Karpas-422 (cell line): ENCODE measurements around the gene MIPOL1. TPM values are rescaled to one million over a fixed set of nuclear protein-coding genes. Genes with fewer than 3 reads are reported as not detected.
"Not testable (repeated sequence)": the region's sequence is repeated elsewhere in the genome, so short reads cannot be mapped to it uniquely, and the experiment has no call there.

ENCODE experiments used
- DNase-seq: peaks from one replicate; pipeline ENCODE4 v3.0.0-alpha.2; 2015
- H2AFZ ChIP-seq: fragments of 200-600 bp; sonication (generic); 2 replicates; pipeline ENCODE4 v1.6.1; 2014; ENCODE audit warnings: antibody characterized with exemption, low read length, mixed read lengths
- H3K27ac ChIP-seq: fragments of 200-600 bp; sonication (generic); 2 replicates; pipeline ENCODE4 v1.5.1; 2014; ENCODE audit warnings: mild to moderate bottlenecking, low read length, moderate library complexity
- H3K27me3 ChIP-seq: fragments of 200-600 bp; sonication (generic); 2 replicates; pipeline ENCODE4 v1.6.1; 2014; ENCODE audit warnings: low read length, mixed read lengths
- H3K36me3 ChIP-seq: fragments of 200-600 bp; sonication (generic); 2 replicates; pipeline ENCODE4 v1.6.1; 2014; ENCODE audit warnings: low read length, mixed read lengths; ENCODE audit not compliant: insufficient read depth
- H3K4me1 ChIP-seq: fragments of 200-600 bp; sonication (generic); 2 replicates; pipeline ENCODE4 v1.6.1; 2014; ENCODE audit warnings: mild to moderate bottlenecking, low read length, mixed read lengths
- H3K4me2 ChIP-seq: fragments of 200-600 bp; sonication (generic); 2 replicates; pipeline ENCODE4 v1.6.1; 2014; ENCODE audit warnings: low read length, low read depth, mild to moderate bottlenecking; ENCODE audit not compliant: poor library complexity, severe bottlenecking
- H3K4me3 ChIP-seq: fragments of 200-600 bp; sonication (generic); 2 replicates; pipeline ENCODE4 v1.5.1; 2014; ENCODE audit warnings: mild to moderate bottlenecking, antibody characterized with exemption, low read length, mixed read lengths
- H3K79me2 ChIP-seq: fragments of 200-600 bp; sonication (generic); 2 replicates; pipeline ENCODE4 v1.6.1; 2014; ENCODE audit warnings: mild to moderate bottlenecking, low read length, mixed read lengths
- H3K9ac ChIP-seq: fragments of 200-600 bp; sonication (generic); 2 replicates; pipeline ENCODE4 v1.6.0; 2014; ENCODE audit warnings: low read length
- H3K9me2 ChIP-seq: fragments of 200-600 bp; sonication (generic), shearing (Covaris generic); replicated peaks from 2 replicates; pipeline ENCODE4 v1.6.0; 2014; ENCODE audit warnings: mild to moderate bottlenecking, low read length, moderate library complexity; ENCODE audit not compliant: insufficient read depth
- H3K9me3 ChIP-seq: fragments of 300-700, 200-600 bp; sonication (generic); 2 replicates; pipeline ENCODE4 v1.6.1; 2014; ENCODE audit warnings: low read length, mixed read lengths
- H4K20me1 ChIP-seq: fragments of 200-600 bp; sonication (generic); 2 replicates; pipeline ENCODE4 v1.6.1; 2014; ENCODE audit warnings: mild to moderate bottlenecking, antibody characterized with exemption, low read length, low read depth; ENCODE audit not compliant: insufficient read depth
- total RNA-seq: library from RNA; depleted of rRNA; stranded (reverse); fragments of >200 nt; shearing (Covaris generic); gene quantifications from 2 replicates; pipeline ENCODE4 v1.2.3, GENCODE V29; 2014; ENCODE audit warnings: low replicate concordance; rRNA removed

Gene MIPOL1
- total RNA-seq = not detected in 2 replicates

- Histone ChIP-seq H2AFZ (no peak within 1 kb of the TSS), H3K36me3 (no peaks in the 10 kb centered on the region), H3K27ac (no peak within 1 kb of the TSS), H3K27me3 (no peaks in the 10 kb centered on the region), H3K4me1 (no peaks in the 10 kb centered on the region), H3K79me2 (no peaks in the 10 kb centered on the region), H3K9ac (no peak within 1 kb of the TSS), H3K4me2 (no peak within 1 kb of the TSS), H3K9me2 (no peaks in the 10 kb centered on the region), H3K4me3 (no peak within 1 kb of the TSS), H4K20me1 (no peaks in the 10 kb centered on the region), H3K9me3 (no peaks in the 10 kb centered on the region)
- no peak for DNase-seq
These were observed at the start of gene MIPOL1 for GRCh38 chr14:37197421-37198272. Gene MIPOL1, plus strand, starts transcription at chr14:37197937. Its CDS starts 49,952 bp downstream, at chr14:37247889.

GRCh38 chr14:37150414-37150813 is 47.3 kb upstream of the MIPOL1 start:
- H3K27ac ChIP-seq = no peak overlapping the region
- H3K27me3 ChIP-seq = no peaks in the 10 kb centered on the region
- no peaks in the 10 kb centered on the region for H3K36me3 ChIP-seq
- no peak overlapping the region for H3K9ac ChIP-seq
- no peaks in the 10 kb centered on the region for H3K79me2 ChIP-seq
- peak overlapping the region; percentile 14 for H3K4me2 ChIP-seq
- no peaks in the 10 kb centered on the region for H4K20me1 ChIP-seq
- H3K4me1 ChIP-seq = peaks cover 9% of the 10 kb centered on the region
- peak; percentile 85 for DNase-seq
- no peaks in the 10 kb centered on the region for H3K9me2 ChIP-seq
- no peak overlapping the region for H3K4me3 ChIP-seq
- 0 out of 2 replicates have a peak, but pooled peaks cover 3% of the 10 kb centered on the region for H3K9me3 ChIP-seq
- H2AFZ ChIP-seq = no peak overlapping the region

- Histone ChIP-seq H3K27ac (no peak overlapping the region), H3K4me2 (no peak overlapping the region), H3K4me3 (no peak overlapping the region), H3K9ac (no peak overlapping the region), H3K27me3 (no peaks in the 10 kb centered on the region), H4K20me1 (no peaks in the 10 kb centered on the region), H3K79me2 (no peaks in the 10 kb centered on the region), H2AFZ (no peak overlapping the region), H3K4me1 (no peaks in the 10 kb centered on the region), H3K9me3 (0 out of 2 replicates have a peak, but pooled peaks cover 3% of the 10 kb centered on the region), H3K9me2 (no peaks in the 10 kb centered on the region), H3K36me3 (no peaks in the 10 kb centered on the region)
- no peak for DNase-seq
These were observed 44.7 kb upstream of the MIPOL1 start for GRCh38 chr14:37153005-37153404.

DNA sequence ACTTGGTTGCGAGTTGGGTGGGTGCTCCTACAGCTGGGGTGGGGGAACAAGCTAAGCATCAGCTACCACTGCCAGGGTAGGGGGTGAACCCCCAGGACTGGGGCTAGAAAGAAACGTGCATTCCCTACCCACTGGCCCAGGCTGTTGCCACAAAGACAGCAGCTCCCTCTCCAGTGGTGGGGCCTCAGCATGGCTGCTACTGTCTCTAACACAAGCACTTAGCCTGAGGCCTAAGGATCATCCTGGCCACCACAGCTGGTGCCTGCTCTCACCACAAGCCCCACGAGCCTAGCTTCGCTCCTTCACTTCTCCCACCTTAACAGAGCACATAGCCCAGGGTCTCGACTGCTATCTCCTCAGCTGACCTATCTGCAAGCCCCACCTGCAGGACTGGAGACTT is 44.3 kb upstream of the MIPOL1 start:
- no peaks in the 10 kb centered on the region for H3K4me1 ChIP-seq
- no peaks in the 10 kb centered on the region for H3K9me2 ChIP-seq
- no peaks in the 10 kb centered on the region for H3K36me3 ChIP-seq
- H3K9ac ChIP-seq = no peak overlapping the region
- H3K27me3 ChIP-seq = no peaks in the 10 kb centered on the region
- no peak overlapping the region for H3K4me2 ChIP-seq
- no peak overlapping the region for H3K27ac ChIP-seq
- H3K79me2 ChIP-seq = no peaks in the 10 kb centered on the region
- H3K9me3 ChIP-seq = 0 out of 2 replicates have a peak, but pooled peaks cover 3% of the 10 kb centered on the region
- no peak overlapping the region for H2AFZ ChIP-seq
- no peak for DNase-seq
- no peaks in the 10 kb centered on the region for H4K20me1 ChIP-seq
- H3K4me3 ChIP-seq = no peak overlapping the region

GRCh38 chr14:37157987-37158386 is 39.8 kb upstream of the MIPOL1 start:
- no peaks in the 10 kb centered on the region for H3K4me1 ChIP-seq
- H3K79me2 ChIP-seq = no peaks in the 10 kb centered on the region
- H3K27me3 ChIP-seq = no peaks in the 10 kb centered on the region

GRCh38 chr14:37162307-37162706 is 35.4 kb upstream of the MIPOL1 start:
- H3K36me3 ChIP-seq, H3K9ac ChIP-seq, H2AFZ ChIP-seq, DNase-seq, H4K20me1 ChIP-seq, H3K27me3 ChIP-seq, H3K4me3 ChIP-seq, H3K9me2 ChIP-seq, H3K79me2 ChIP-seq, H3K4me1 ChIP-seq, H3K27ac ChIP-seq, H3K9me3 ChIP-seq, H3K4me2 ChIP-seq: not testable (repeated sequence)

More at GRCh38 chr14:37157987-37158386, 39.8 kb upstream of the MIPOL1 start:
- Histone ChIP-seq H3K27ac (no peak overlapping the region), H3K9me2 (no peaks in the 10 kb centered on the region), H3K4me3 (no peak overlapping the region), H4K20me1 (no peaks in the 10 kb centered on the region), H3K9me3 (0 out of 2 replicates have a peak, but pooled peaks cover 3% of the 10 kb centered on the region), H2AFZ (no peak overlapping the region), H3K4me2 (no peak overlapping the region), H3K9ac (no peak overlapping the region), H3K36me3 (no peaks in the 10 kb centered on the region)
- no peak for DNase-seq

DNA sequence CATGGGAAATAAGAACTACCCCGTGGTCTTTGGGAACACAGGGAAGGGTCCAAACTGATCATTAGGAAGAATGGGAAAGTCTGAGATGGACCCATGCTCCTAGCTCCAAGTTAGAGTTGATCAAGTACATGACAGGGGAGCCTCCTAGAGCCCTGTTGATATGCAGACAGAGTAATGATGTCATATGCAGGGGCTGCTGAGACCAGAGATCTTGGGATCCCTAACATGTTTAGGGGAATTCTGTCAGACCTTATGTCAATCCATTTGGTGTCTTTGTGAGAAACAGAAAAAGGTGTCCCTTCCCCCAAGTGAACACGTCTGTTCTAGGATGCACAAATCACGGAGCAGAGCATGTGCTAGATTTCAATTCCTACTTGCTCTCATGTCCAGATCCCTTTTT is 31.9 kb upstream of the MIPOL1 start:
- no peaks in the 10 kb centered on the region for H3K79me2 ChIP-seq
- no peaks in the 10 kb centered on the region for H3K36me3 ChIP-seq
- H3K4me1 ChIP-seq = no peaks in the 10 kb centered on the region
- H3K9ac ChIP-seq = no peak overlapping the region
- no peak overlapping the region for H3K4me3 ChIP-seq
- no peak overlapping the region for H3K27ac ChIP-seq
- no peaks in the 10 kb centered on the region for H4K20me1 ChIP-seq
- H3K27me3 ChIP-seq = no peaks in the 10 kb centered on the region
- DNase-seq = no peak
- H2AFZ ChIP-seq = no peak overlapping the region
- H3K9me2 ChIP-seq = no peaks in the 10 kb centered on the region
- no peaks in the 10 kb centered on the region for H3K9me3 ChIP-seq
- no peak overlapping the region for H3K4me2 ChIP-seq

DNA sequence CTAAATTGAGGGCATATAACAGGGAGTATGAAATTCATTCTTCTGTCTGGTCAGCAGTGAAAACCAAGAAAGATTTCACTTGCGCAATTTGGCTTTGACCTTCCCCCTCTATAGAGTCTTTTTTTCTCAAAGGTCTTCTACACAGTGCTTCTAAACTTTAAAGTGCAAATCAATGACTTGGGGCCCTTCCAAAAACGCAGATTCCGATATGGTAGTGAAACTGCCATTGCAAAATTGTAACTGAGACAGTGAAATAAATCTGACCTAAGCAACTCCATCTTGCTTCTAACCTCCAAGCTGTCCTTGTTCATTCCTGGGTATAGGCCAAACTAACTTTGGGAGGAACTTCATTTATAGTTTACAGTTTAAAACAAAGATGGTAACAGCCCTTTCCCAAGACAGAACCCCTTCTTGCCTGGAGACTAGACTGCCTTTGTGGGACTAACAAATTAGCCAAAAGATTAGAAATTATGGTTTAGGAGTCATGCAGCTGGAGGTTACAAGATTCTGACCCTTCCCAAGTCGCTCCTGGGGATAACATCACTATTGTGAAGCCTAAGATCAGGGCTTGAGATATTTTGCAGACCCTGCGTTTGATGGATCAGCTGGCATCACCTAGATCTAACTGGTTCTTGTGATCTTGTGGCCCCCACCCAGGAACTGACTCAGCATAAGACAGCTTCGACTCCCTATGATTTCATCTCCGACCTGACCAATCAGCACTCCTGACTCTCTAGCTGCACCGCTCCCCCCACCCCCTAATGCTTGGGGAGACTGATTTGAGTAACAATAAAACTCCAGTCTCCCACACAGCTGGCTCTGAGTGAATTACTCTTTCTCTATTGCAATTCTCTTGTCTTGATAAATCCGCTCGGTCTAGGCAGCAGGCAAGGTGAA is 30.3 kb upstream of the MIPOL1 start:
- no peaks in the 10 kb centered on the region for H3K9me2 ChIP-seq
- no peaks in the 10 kb centered on the region for H3K4me1 ChIP-seq
- no peak overlapping the region for H3K4me3 ChIP-seq
- H2AFZ ChIP-seq = no peak overlapping the region
- H3K27ac ChIP-seq = no peak overlapping the region
- no peaks in the 10 kb centered on the region for H3K27me3 ChIP-seq
- no peaks in the 10 kb centered on the region for H4K20me1 ChIP-seq
- DNase-seq = no peak
- H3K9ac ChIP-seq = no peak overlapping the region
- H3K9me3 ChIP-seq = no peaks in the 10 kb centered on the region
- H3K4me2 ChIP-seq = no peak overlapping the region
- H3K36me3 ChIP-seq = no peaks in the 10 kb centered on the region
- H3K79me2 ChIP-seq = no peaks in the 10 kb centered on the region
